Spleen (tissue), 11 donors: ENCODE results near the gene PSD. TPM values are rescaled to one million over a fixed set of nuclear protein-coding genes. Genes with fewer than 3 reads are reported as not detected.
A peak's percentile ranks its signal among the peaks of the same experiment; 100 is the strongest.

ENCODE experiments used
- DNase-seq: peaks from one replicate; pipeline ENCODE4 v3.0.0-alpha.2; 2020
- H3K27ac ChIP-seq, 8 donors: fragments of 200-600 bp; sonication (generic) in 7 of 8; 1 replicate in 4 of 8; 2 replicates in 4 of 8; pipeline versions ENCODE4 v1.5.0 to v1.8.0; 2016 to 2021; ENCODE audit warnings: inconsistent platforms in 4 of 8, mild to moderate bottlenecking in 4 of 8, moderate library complexity in 1 of 8
- H3K27me3 ChIP-seq, 7 donors: fragments of 200-600 bp; sonication (generic) in 6 of 7; replicated peaks in 1 of 7; 1 replicate in 4 of 7; 2 replicates in 3 of 7; pipeline versions ENCODE4 v1.5.0 to v1.8.0; 2016 to 2021; ENCODE audit warnings: inconsistent platforms in 3 of 7, mild to moderate bottlenecking in 1 of 7
- H3K36me3 ChIP-seq, 6 donors: fragments of 200-600 bp; sonication (generic) in 5 of 6; 1 replicate in 4 of 6; 2 replicates in 2 of 6; pipeline versions ENCODE4 v1.5.0 to v1.8.0; 2016 to 2021; ENCODE audit warnings: inconsistent platforms in 2 of 6
- H3K4me1 ChIP-seq, 6 donors: fragments of 200-600 bp; sonication (generic) in 5 of 6; 1 replicate in 3 of 6; 2 replicates in 3 of 6; pipeline versions ENCODE4 v1.5.0 to v1.8.0; 2016 to 2021; ENCODE audit warnings: inconsistent platforms in 3 of 6
- H3K4me3 ChIP-seq, 8 donors: fragments of 200-600 bp; sonication (generic) in 7 of 8; 1 replicate in 4 of 8; 2 replicates in 4 of 8; pipeline versions ENCODE4 v1.5.0 to v1.8.0; 2016 to 2021; ENCODE audit warnings: inconsistent platforms in 4 of 8, mild to moderate bottlenecking in 4 of 8, moderate library complexity in 2 of 8
- H3K9me3 ChIP-seq, 8 donors: fragments of 200-600 bp; sonication (generic) in 7 of 8; 1 replicate in 4 of 8; 2 replicates in 4 of 8; pipeline versions ENCODE4 v1.5.0 to v1.8.0; 2016 to 2021; ENCODE audit warnings: inconsistent platforms in 4 of 8
- CTCF ChIP-seq, 11 experiments: fragments of 200-600 bp in 7 of 11; fragments of 450-650 bp in 4 of 11; sonication (generic) in 4 of 11; IDR thresholded peaks in 8 of 11; conservative IDR thresholded peaks in 3 of 11; 1 replicate in 7 of 11; 2 replicates in 4 of 11; pipeline versions ENCODE4 v1.4.0 to v1.8.0; 2016 to 2021; ENCODE audit warnings: antibody characterized with exemption in 11 of 11, inconsistent platforms in 4 of 11, mild to moderate bottlenecking in 1 of 11
- POLR2A ChIP-seq, 3 donors: fragments of 450-650 bp; IDR thresholded peaks; one replicate each; pipeline ENCODE4 v1.5.1; 2017; ENCODE audit warnings: antibody characterized with exemption in 3 of 3, mild to moderate bottlenecking in 1 of 3
- POLR2AphosphoS5 ChIP-seq, 3 donors: sonication (generic); formaldehyde crosslinking; IDR thresholded peaks; one replicate each; pipeline ENCODE4 v1.5.1; 2017; ENCODE audit warnings: antibody characterized with exemption in 3 of 3
- WGBS, 5 donors: extraction: QIAGEN DNeasy Blood & Tissue Kit in 3 of 5; methylation state at CpG; one replicate each; pipeline versions ENCODE4 v1.1.5 to v1.1.7; 2013 to 2018; 5-methylcytosine and 5-hydroxymethylcytosine counted together
- intact Hi-C: fragments of 100-400 bp; cut with DNase I; formaldehyde crosslinking; loops from one replicate; pipeline ENCODE4 v1.15.0; 2023; ENCODE audit warnings: low total_unique reads
- polyA plus RNA-seq, 3 donors: library from polyadenylated mRNA; stranded (reverse); fragments of 200-250 nt; gene quantifications; one replicate each; pipeline ENCODE4 v1.2.1, GENCODE V29; 2013
- total RNA-seq, 7 donors: library from RNA; depleted of rRNA in 3 of 7; stranded (reverse); fragments of >200 nt in 3 of 7; fragmentation: NEBNext Ultra II Directional in 4 of 7; extraction: Animal tissue kit (Norgen Biotek cat#: 25700) in 4 of 7; gene quantifications; one replicate each; pipeline versions ENCODE4 v1.1.0 to v1.2.1, GENCODE V29; 2016 to 2021
- donor health status: healthy with polysubstance abuse.
- donor health status: DM: no; HTN: no; CAD: no; lungs with moderate emphysema.
- donor health status: DM: no; HTN: no; CAD: no.
- donor health status: Bipolar disorder and iron deficiency.
- donor health status: healthy.
- donor health status: DM: no; HTN: no; CAD: no.
- donor health status: DM: yes; HTN: yes; CAD: no.

Gene PSD
- total and polyA plus RNA-seq, 10 donors = 0.59 to 2.5 (median 1.2) TPM

- peaks cover 25 to 50% (median 44%) of the 10 kb centered on the region in 6 donors for H3K4me1 ChIP-seq
- H3K27me3 ChIP-seq = peaks cover 0 to 44% (median 25%) of the 10 kb centered on the region in 7 donors
- H3K4me3 ChIP-seq = peak overlapping the region; percentile 83 to 98 (median 96)
- H3K36me3 ChIP-seq = peaks cover 0 to 26% (median 17%) of the 10 kb centered on the region in 6 donors
- intact Hi-C loops = no loop called here
- peak overlapping the region; percentile 85 to 96 (median 92) for H3K27ac ChIP-seq
- TF ChIP-seq POLR2AphosphoS5 (IDR thresholded peaks at IDR 0.05) = no peak
- TF ChIP-seq POLR2A (IDR thresholded peaks at IDR 0.05) = no peak
- no peak for TF ChIP-seq CTCF (IDR thresholded peaks at IDR 0.05 in 8 of 11, conservative IDR thresholded peaks at IDR 0.05 in 3 of 11)
- no peak for DNase-seq
- H3K9me3 ChIP-seq = no peaks in the 10 kb centered on the region
- whole genome bisulfite sequencing, 5 donors = 0 to 3% (median 2%) methylated on average over 13 to 21 of the region's 21 CpGs
Observed at GRCh38 chr10:102420181-102420713, 1.7 kb upstream of the PSD start.

- intact Hi-C loops = no loop called here
- 1 to 2% (median 1%) methylated on average over 44 to 54 of the region's 54 CpGs for WGBS, 5 donors
- Histone ChIP-seq H3K4me1 (peaks cover 25 to 50% (median 44%) of the 10 kb centered on the region in 6 donors), H3K4me3 (peak overlapping the region; percentile 83 to 98 (median 96)), H3K27ac (peak overlapping the region in 3 of 8 donors; percentile 92 to 96 (median 95)), H3K36me3 (peaks cover 0 to 19% (median 15%) of the 10 kb centered on the region in 6 donors), H3K9me3 (no peaks in the 10 kb centered on the region), H3K27me3 (peaks cover 3 to 52% (median 31%) of the 10 kb centered on the region in 7 donors)
- TF ChIP-seq POLR2AphosphoS5 (IDR thresholded peaks at IDR 0.05) (peak in 1 of 3 donors; percentile 46), POLR2A (IDR thresholded peaks at IDR 0.05) (no peak)
- DNase-seq = peak; percentile 90
Observed at GRCh38 chr10:102419269-102420180, 940 bp upstream of the PSD start.

DNA sequence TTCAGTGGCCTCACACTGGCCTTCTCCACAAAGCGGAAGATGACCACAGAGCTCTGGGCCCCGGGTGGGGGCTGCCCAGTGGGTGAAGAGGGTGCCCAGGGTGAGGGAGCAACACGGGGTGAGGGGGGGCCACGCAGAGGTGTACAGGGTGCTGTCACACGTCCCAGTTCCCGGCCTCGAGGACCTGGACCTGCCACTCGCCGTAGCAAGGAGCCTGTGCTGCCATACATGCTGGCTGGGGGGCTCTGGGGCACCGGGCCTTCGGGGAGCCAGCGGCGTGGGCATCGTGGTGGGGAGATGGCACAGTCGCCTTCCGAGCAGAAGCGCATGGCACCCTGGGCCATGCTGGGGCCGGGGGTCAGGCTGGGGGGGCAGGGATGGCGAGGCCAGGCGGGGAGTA, 1.9 kb downstream of the PSD start:
- no peak overlapping the region for H3K27ac ChIP-seq
- intact Hi-C loops = no loop called here
- no peaks in the 10 kb centered on the region for H3K36me3 ChIP-seq
- no peak for DNase-seq
- no peak overlapping the region for H3K4me3 ChIP-seq
- peaks cover 3 to 79% (median 47%) of the 10 kb centered on the region in 7 donors for H3K27me3 ChIP-seq
- H3K4me1 ChIP-seq = peaks cover 12 to 30% (median 22%) of the 10 kb centered on the region in 6 donors
- WGBS, 5 donors = 82 to 95% (median 85%) methylated on average over 7 to 20 of the region's 20 CpGs
- no peaks in the 10 kb centered on the region for H3K9me3 ChIP-seq
- TF ChIP-seq CTCF (IDR thresholded peaks at IDR 0.05 in 8 of 11, conservative IDR thresholded peaks at IDR 0.05 in 3 of 11) (no peak), POLR2A (IDR thresholded peaks at IDR 0.05) (no peak), POLR2AphosphoS5 (IDR thresholded peaks at IDR 0.05) (no peak)

DNA sequence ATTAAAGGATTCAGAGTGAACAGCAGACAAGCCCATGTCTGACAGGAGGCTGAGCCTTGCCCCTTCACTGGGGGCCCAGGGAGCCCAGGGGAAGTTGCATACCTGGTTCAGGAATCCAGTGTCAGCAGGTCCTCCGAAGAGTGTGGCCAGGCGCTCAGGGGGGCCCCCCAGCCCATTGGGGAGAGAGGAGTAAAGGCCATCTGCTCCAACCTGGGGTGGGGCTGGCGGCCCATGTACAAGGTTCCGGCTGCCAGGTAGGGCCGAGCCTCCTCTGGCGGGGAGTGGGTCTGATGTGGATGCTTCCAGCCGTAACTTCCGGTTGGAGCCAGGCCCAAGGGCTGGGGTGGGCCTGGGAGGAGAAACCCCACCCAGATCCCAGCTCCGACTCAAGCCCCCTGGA, 2.3 kb downstream of the PSD start:
- Histone ChIP-seq H3K27ac (no peak overlapping the region), H3K27me3 (peaks cover 3 to 83% (median 51%) of the 10 kb centered on the region in 7 donors), H3K4me1 (peaks cover 12 to 29% (median 20%) of the 10 kb centered on the region in 6 donors), H3K4me3 (no peak overlapping the region), H3K9me3 (no peaks in the 10 kb centered on the region), H3K36me3 (no peaks in the 10 kb centered on the region)
- no peak for DNase-seq
- no peak for TF ChIP-seq CTCF (IDR thresholded peaks at IDR 0.05 in 8 of 11, conservative IDR thresholded peaks at IDR 0.05 in 3 of 11)
- no peak for TF ChIP-seq POLR2A (IDR thresholded peaks at IDR 0.05)
- TF ChIP-seq POLR2AphosphoS5 (IDR thresholded peaks at IDR 0.05) = no peak
- intact Hi-C loops = no loop called here
- WGBS, 5 donors = 77 to 89% (median 86%) methylated on average over 8 to 9 of the region's 9 CpGs
